GM21515 (cell line): ENCODE results near the gene WDHD1.
"Not testable (repeated sequence)": the region's sequence is repeated elsewhere in the genome, so short reads cannot be mapped to it uniquely, and the experiment has no call there.

Experiments
- ATAC-seq: cut with Tn5 transposase; IDR thresholded peaks from one replicate; pipeline ENCODE4 v1.9.1; 2021; ENCODE audit not compliant: unreplicated experiment

Gene WDHD1

DNA sequence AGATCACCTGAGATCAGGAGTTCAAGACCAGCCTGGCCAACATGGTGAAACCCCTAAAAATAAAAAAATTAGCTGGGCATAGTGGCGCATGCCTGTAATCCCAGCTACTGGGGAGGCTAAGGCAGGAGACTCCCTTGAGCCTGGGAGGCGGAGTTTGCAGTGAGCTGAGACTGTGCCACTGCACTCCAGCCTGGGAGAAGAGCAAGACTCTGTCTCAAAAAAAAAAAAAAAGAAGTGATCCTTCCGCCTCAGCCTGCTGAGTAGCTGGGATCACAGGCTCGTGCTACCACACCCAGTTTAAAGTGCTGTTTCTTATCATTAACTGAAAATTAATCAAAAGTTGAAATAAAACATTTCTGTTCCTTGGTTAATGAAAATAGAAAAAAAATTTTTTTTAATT lies 117.9 kb downstream of the WDHD1 start:
- not testable (repeated sequence) for ATAC-seq

DNA sequence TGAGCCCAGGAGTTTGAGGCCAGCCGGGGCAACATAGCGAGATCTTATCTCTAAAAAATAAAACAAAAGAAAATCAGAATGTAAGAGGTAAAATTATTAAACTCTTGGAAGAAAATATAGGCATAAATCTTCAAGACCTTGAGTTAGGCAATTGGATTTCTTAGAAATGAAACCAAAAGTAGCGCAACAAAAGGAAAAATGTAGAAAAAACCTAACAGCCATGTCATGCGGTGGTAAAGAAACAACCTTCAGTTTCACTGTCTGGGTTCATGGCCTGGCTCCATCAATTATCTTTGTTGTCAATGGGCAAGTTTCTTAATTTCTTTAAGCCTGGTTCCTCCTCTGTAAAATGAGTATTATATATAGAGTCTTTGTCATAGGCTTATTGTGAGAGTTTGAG lies 118.7 kb downstream of the WDHD1 start:
- ATAC-seq = no peak

GRCh38 chr14:54906075-54906474 lies 120.8 kb downstream of the WDHD1 start:
- no peak for ATAC-seq

DNA sequence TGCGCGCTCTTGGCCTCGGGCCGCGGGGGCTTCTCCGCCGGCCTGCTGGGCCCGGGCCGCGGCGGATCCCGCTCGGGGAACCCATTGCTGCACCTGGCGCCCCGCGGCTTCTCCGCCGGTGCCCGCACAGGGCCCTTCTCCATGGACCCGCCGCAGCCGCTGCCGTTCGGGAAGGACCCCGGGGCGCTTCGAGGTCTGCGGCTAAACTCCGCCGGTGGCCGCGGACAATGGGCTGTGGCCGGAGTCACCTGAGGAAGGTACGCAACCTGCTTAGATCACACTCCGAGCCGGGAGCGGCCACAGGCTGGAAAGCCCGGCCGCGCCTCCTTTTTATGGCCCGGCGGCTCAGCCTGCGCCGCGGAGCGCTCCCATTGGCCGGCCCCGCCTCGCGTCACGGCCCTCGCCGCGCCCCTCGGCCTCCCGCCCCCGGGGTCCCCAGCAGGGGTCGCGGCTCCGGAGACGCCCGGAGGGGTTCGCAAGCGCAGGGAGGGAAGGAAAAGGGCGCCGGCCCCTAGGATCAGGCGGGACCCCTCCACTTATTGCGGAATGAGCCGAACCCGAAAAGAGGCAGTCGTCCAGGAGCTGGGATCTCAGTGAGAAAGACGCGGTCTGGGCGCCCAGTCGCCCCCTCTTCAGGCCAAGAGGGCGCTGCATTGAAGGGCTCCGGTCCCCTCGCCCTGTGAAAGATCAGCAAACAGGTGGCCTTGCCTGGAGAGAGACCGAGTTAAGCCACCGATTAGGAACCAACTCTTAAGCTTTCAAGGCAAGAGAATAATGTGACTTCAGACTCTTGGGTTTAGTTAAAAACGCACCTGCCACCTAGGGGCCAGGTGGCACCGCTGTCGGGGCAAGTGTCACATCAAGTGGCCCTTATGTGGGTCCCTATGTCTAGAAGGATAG lies 124.1 kb downstream of the WDHD1 start, which contains the start of gene GCH1:
GCH1 (minus strand) TSS at position 306 of the 900 bp plus-strand sequence; CDS start at position 143, 163 bp downstream.
- peak; percentile 77 for ATAC-seq

- ATAC-seq = peak; percentile 54
Observed at GRCh38 chr14:54902143-54902520, 124.8 kb downstream of the WDHD1 start.

- no peak for ATAC-seq
Observed at GRCh38 chr14:54901380-54902142, 125.3 kb downstream of the WDHD1 start.

GRCh38 chr14:54899573-54899972 lies 127.3 kb downstream of the WDHD1 start:
- no peak for ATAC-seq

- not testable (repeated sequence) for ATAC-seq
Observed at GRCh38 chr14:54897809-54898555, 128.9 kb downstream of the WDHD1 start.

DNA sequence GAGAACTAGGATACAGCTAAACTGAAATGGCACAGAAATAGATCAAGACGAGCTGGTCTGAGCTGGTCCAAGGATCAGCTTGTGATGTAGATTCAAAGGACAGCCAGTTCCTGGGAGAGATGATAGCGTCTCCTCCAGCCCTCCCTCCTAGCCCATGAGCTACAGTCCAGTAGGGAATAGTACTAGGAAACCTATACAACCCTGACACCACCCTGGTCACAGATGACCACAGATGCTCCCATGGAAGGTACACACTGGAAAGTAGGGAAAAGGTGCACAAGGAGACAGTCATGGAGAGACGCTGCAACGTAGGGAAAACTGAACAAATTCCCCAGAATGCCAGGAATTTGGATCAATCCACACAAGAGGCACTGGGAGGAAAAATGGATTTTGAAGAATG lies 131.2 kb downstream of the WDHD1 start:
- no peak for ATAC-seq

- no peak for ATAC-seq
Observed at GRCh38 chr14:54894995-54895394, 131.9 kb downstream of the WDHD1 start.

DNA sequence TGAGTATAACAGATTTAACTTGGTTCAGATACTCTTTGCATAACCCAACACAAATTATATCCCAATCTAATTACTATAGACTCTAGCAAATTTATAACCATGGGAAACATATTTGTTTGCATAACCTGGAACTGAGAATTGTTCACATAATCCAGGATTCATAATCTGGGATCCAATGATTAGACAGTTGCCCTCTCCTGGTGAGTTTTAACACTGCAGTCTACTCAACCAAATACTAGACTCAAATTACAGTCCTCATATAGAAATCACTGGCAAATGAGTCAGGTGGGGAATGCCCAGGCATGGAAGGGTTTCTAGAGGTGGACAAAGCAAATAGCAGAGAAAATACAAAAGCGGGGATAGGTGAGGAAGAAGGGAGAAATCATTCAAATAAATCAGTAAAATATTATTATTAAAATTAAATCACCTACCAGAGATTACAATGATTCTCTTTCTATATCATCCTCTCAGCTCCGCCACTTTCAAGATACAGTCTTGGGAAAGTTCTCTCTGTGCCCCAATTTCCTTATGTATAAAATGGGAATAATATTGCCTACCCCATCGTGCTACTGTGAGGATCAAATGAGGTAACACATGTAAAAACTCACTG lies 133.6 kb downstream of the WDHD1 start:
- ATAC-seq = no peak

DNA sequence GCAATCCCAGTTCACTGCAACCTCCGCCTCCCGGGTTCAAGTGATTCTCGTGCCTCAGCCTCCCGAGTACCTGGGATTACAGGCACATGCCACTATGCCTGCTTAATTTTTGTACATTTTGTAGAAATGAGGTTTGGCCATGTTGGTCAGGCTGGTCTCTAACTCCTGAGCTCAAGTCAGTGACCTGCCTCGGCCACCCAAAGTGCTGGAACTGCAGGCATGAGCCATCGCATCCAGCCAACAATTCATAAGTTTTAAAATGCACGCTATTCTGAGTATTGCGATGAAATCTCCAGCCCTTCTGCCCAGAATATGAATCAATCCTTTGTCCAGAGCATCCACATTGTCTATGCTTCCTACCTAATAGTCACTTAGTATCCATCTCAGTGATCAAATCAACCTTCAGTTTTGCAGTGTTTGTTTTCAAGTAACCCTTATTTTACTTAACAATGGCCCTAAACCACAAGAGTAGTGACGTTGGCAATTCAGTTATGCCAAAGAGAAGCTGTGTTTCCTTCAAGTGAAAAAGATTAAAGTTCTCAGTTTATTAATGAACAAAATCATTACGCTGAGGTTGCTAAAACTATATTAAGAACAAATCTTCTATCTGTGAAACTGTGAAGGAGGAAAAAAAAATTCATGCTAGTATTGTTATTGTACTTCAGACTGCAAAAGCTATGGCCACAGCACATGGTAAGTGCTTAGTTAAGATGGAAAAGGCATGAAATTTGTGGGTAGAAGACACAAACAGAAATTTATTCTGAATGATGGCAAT lies 135.2 kb downstream of the WDHD1 start:
- no peak for ATAC-seq

- peak; percentile 76 for ATAC-seq
Observed at GRCh38 chr14:54890788-54891187, 136.1 kb downstream of the WDHD1 start.

DNA sequence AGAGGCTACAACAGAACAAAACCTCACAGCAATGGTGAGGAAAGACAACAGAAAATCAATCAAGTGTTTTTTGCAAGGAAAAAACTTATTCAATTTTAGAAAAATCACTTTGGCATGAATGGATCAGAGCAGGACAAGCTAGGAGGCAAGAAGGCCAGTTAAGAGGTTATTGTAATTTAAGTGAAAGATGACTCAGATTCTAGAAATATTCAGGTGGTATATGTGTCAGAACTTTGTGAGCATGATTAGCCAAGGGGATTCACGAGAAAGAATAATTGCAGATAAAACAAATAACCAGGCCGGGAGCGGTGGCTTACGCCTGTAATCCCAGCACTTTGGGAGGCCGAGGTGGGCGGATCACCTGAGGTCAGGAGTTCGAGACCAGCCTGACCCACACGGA lies 137.0 kb downstream of the WDHD1 start:
- ATAC-seq = no peak
